HepG2 (cell line): ENCODE data around the gene FTL. TPM values are rescaled to one million over a fixed set of nuclear protein-coding genes. Genes with fewer than 3 reads are reported as not detected.
A peak's percentile ranks its signal among the peaks of the same experiment; 100 is the strongest.

Experiments used
- ARNTL ChIP-seq: sonication (generic); formaldehyde crosslinking; IDR thresholded peaks from 2 replicates; pipeline ENCODE4 v1.4.0; 2020; ENCODE audit warnings: mild to moderate bottlenecking, missing genetic modification reagents
- CREM ChIP-seq, 2 experiments: sonication (generic) in 1 of 2; formaldehyde crosslinking in 1 of 2; IDR thresholded peaks; 2 replicates each; pipeline versions ENCODE4 v1.4.0 to v1.6.1; 2016 to 2020; ENCODE audit warnings: antibody characterized with exemption in 1 of 2, mild to moderate bottlenecking in 1 of 2, missing genetic modification reagents in 1 of 2
- DMAP1 ChIP-seq: IDR thresholded peaks from 2 replicates; pipeline ENCODE4 v1.6.1; 2016
- IRF2 ChIP-seq: IDR thresholded peaks from 2 replicates; pipeline ENCODE4 v1.6.1; 2018; ENCODE audit warnings: missing genetic modification reagents, missing compliant biosample characterization
- IRX3 ChIP-seq: sonication (generic); formaldehyde crosslinking; IDR thresholded peaks from 2 replicates; pipeline ENCODE4 v1.8.1; 2023; ENCODE audit warnings: mild to moderate bottlenecking, low read depth, missing genetic modification reagents, borderline replicate concordance
- KDM3A ChIP-seq: IDR thresholded peaks from 2 replicates; pipeline ENCODE4 v1.6.1; 2018; ENCODE audit warnings: low read depth, missing compliant biosample characterization
- PTBP1 ChIP-seq: fragments of 200-400 bp; formaldehyde crosslinking; IDR thresholded peaks from 2 replicates; pipeline ENCODE4 v1.6.1; 2018; ENCODE audit warnings: low read length, low read depth; ENCODE audit not compliant: poor library complexity, severe bottlenecking
- SRF ChIP-seq: IDR thresholded peaks from 2 replicates; pipeline ENCODE4 v1.6.1; 2011; ENCODE audit warnings: mild to moderate bottlenecking, low read depth, low read length, moderate library complexity
- TAF1 ChIP-seq: sonication (generic); formaldehyde crosslinking; IDR thresholded peaks from 2 replicates; pipeline ENCODE4 v1.4.0; 2020; ENCODE audit warnings: missing genetic modification reagents
- ZNF234 ChIP-seq: sonication (generic); formaldehyde crosslinking; conservative IDR thresholded peaks from 2 replicates; pipeline ENCODE4 v1.5.1; 2020; ENCODE audit warnings: mild to moderate bottlenecking, missing genetic modification reagents
- ZNF33B ChIP-seq: sonication (generic); formaldehyde crosslinking; IDR thresholded peaks from 2 replicates; pipeline ENCODE4 v1.5.1; 2020; ENCODE audit warnings: mild to moderate bottlenecking, missing genetic modification reagents
- ZNF350 ChIP-seq: sonication (generic); formaldehyde crosslinking; IDR thresholded peaks from 2 replicates; pipeline ENCODE4 v1.4.0; 2020; ENCODE audit warnings: mild to moderate bottlenecking, low read depth, missing genetic modification reagents, borderline replicate concordance
- ZNF678 ChIP-seq: sonication (generic); formaldehyde crosslinking; IDR thresholded peaks from 2 replicates; pipeline ENCODE4 v1.4.0; 2020; ENCODE audit warnings: mild to moderate bottlenecking, missing genetic modification reagents
- polyA plus RNA-seq, 8 experiments: library from polyadenylated mRNA; depleted of rRNA in 3 of 8; stranded (reverse) in 7 of 8; unstranded in 1 of 8; fragments of >200 nt; fragmentation: Illumina TruSeq in 4 of 8; extraction: Trizol in 4 of 8; gene quantifications; 2 replicates each; pipeline versions ENCODE4 v1.2.1 to v1.2.3, GENCODE V29; 2011 to 2016; ENCODE audit warnings: low read depth in 4 of 8, missing spikeins in 1 of 8, mixed read lengths in 1 of 8; ENCODE audit not compliant: insufficient read depth in 1 of 8
- total RNA-seq, 5 experiments: library from RNA; depleted of rRNA; stranded (reverse); fragments of >200 nt; fragmentation: Illumina TruSeq; extraction: Trizol; gene quantifications; 2 replicates each; pipeline ENCODE4 v1.2.3, GENCODE V29; 2016; ENCODE audit warnings: low read depth in 1 of 5
- TF ChIP-seq, protein P1 (sequence below): sonication (generic); formaldehyde crosslinking; IDR thresholded peaks from 2 replicates; pipeline ENCODE4 v1.9.0; 2022; ENCODE audit warnings: missing genetic modification reagents, mild to moderate bottlenecking, borderline replicate concordance
- TF ChIP-seq, protein P2 (sequence below): sonication (generic); formaldehyde crosslinking; IDR thresholded peaks from 2 replicates; pipeline ENCODE4 v1.8.0; 2022; ENCODE audit warnings: mild to moderate bottlenecking, missing genetic modification reagents, moderate library complexity
- TF ChIP-seq, protein P3 (sequence below): sonication (generic); formaldehyde crosslinking; IDR thresholded peaks from 2 replicates; pipeline ENCODE4 v1.4.0; 2020; ENCODE audit warnings: missing genetic modification reagents
- TF ChIP-seq, protein P4 (sequence below): sonication (generic); formaldehyde crosslinking; IDR thresholded peaks from 2 replicates; pipeline ENCODE4 v1.4.0; 2020; ENCODE audit warnings: missing genetic modification reagents
- TF ChIP-seq, protein P5 (sequence below): sonication (generic); formaldehyde crosslinking; IDR thresholded peaks from 2 replicates; pipeline ENCODE4 v1.4.0; 2020; ENCODE audit warnings: mild to moderate bottlenecking, missing genetic modification reagents

FTL gene
- total and polyA plus RNA-seq, 2 of the 13 experiments (the other 11 are each of a cell fraction or from before 2014, with no cell fraction given) = 2,721 to 8,800 TPM

DNA sequence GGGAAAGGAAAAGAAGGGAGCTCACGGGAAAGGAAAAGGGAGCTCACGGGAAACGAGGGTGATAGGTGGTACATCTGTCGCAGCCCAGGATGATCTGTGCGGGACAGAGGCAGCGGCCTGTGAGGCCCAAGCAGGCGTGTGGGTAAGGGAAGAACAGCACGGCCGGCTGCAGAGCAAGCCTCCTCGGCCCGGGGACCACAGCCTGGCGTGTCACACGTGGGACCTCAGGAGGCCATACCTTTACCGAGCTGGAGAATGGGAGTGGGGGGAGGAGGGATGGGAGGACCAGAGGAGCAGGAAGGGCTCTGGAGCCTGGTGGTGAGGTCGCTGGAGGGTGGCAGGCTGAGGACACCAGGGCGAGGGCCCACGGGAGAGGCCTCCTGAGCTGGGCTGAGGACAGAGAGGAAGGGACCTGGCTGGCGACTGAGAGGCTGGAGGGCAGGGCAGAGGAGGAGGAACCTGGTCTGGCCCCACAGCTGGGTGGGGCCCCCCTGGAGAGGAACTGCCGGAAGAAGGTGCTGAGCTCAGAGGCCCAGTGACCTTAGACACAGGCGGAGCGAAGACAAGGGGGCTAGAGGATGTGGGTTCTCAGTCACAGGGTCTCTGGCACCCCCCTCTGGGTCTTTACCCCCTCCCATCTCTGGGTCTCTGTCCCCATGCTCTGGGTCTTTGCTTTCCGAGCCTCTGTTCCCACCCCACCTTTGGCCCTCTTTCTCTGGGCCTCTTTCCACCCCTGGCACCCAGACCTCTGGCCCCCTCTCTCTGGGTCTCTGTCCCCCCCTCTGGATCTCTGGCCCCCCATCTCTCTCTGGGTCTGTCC is 2.9 kb upstream of the FTL start (continued):
- TF ChIP-seq, protein P1, sequence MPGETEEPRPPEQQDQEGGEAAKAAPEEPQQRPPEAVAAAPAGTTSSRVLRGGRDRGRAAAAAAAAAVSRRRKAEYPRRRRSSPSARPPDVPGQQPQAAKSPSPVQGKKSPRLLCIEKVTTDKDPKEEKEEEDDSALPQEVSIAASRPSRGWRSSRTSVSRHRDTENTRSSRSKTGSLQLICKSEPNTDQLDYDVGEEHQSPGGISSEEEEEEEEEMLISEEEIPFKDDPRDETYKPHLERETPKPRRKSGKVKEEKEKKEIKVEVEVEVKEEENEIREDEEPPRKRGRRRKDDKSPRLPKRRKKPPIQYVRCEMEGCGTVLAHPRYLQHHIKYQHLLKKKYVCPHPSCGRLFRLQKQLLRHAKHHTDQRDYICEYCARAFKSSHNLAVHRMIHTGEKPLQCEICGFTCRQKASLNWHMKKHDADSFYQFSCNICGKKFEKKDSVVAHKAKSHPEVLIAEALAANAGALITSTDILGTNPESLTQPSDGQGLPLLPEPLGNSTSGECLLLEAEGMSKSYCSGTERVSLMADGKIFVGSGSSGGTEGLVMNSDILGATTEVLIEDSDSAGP (CRISPR knock-in tag) = peak; percentile 93; the same call in 1 of the 2 replicates
- TF ChIP-seq PTBP1 = peak; percentile 80
- peak; percentile 61; the same call in 1 of the 2 replicates for TF ChIP-seq DMAP1
- TF ChIP-seq ZNF33B = peak; percentile 34
- TF ChIP-seq IRX3 (CRISPR knock-in tag) = peak; percentile 74; the same call in 1 of the 2 replicates
- TF ChIP-seq KDM3A (CRISPR knock-in tag) = peak; percentile 59
- TF ChIP-seq SRF = no peak
- peak; percentile 88 for TF ChIP-seq TAF1 (CRISPR knock-in tag)
- no peak; the same call in 1 of the 2 replicates for TF ChIP-seq IRF2 (CRISPR knock-in tag)
- TF ChIP-seq, protein P2, sequence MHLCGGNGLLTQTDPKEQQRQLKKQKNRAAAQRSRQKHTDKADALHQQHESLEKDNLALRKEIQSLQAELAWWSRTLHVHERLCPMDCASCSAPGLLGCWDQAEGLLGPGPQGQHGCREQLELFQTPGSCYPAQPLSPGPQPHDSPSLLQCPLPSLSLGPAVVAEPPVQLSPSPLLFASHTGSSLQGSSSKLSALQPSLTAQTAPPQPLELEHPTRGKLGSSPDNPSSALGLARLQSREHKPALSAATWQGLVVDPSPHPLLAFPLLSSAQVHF = no peak
- TF ChIP-seq, protein P3, sequence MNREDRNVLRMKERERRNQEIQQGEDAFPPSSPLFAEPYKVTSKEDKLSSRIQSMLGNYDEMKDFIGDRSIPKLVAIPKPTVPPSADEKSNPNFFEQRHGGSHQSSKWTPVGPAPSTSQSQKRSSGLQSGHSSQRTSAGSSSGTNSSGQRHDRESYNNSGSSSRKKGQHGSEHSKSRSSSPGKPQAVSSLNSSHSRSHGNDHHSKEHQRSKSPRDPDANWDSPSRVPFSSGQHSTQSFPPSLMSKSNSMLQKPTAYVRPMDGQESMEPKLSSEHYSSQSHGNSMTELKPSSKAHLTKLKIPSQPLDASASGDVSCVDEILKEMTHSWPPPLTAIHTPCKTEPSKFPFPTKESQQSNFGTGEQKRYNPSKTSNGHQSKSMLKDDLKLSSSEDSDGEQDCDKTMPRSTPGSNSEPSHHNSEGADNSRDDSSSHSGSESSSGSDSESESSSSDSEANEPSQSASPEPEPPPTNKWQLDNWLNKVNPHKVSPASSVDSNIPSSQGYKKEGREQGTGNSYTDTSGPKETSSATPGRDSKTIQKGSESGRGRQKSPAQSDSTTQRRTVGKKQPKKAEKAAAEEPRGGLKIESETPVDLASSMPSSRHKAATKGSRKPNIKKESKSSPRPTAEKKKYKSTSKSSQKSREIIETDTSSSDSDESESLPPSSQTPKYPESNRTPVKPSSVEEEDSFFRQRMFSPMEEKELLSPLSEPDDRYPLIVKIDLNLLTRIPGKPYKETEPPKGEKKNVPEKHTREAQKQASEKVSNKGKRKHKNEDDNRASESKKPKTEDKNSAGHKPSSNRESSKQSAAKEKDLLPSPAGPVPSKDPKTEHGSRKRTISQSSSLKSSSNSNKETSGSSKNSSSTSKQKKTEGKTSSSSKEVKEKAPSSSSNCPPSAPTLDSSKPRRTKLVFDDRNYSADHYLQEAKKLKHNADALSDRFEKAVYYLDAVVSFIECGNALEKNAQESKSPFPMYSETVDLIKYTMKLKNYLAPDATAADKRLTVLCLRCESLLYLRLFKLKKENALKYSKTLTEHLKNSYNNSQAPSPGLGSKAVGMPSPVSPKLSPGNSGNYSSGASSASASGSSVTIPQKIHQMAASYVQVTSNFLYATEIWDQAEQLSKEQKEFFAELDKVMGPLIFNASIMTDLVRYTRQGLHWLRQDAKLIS = peak; percentile 97
- TF ChIP-seq ZNF678 (CRISPR knock-in tag) = no peak
- TF ChIP-seq ZNF234 (CRISPR knock-in tag) = 0 out of 2 replicates have a peak, but pooled peaks have one; percentile 21
- TF ChIP-seq, protein P4, sequence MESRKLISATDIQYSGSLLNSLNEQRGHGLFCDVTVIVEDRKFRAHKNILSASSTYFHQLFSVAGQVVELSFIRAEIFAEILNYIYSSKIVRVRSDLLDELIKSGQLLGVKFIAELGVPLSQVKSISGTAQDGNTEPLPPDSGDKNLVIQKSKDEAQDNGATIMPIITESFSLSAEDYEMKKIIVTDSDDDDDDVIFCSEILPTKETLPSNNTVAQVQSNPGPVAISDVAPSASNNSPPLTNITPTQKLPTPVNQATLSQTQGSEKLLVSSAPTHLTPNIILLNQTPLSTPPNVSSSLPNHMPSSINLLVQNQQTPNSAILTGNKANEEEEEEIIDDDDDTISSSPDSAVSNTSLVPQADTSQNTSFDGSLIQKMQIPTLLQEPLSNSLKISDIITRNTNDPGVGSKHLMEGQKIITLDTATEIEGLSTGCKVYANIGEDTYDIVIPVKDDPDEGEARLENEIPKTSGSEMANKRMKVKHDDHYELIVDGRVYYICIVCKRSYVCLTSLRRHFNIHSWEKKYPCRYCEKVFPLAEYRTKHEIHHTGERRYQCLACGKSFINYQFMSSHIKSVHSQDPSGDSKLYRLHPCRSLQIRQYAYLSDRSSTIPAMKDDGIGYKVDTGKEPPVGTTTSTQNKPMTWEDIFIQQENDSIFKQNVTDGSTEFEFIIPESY (CRISPR knock-in tag) = 0 out of 2 replicates have a peak, but pooled peaks have one; percentile 15
- no peak for TF ChIP-seq ARNTL (CRISPR knock-in tag)
- TF ChIP-seq CREM (IDR thresholded peaks at IDR 0.05) = peak; percentile 28; the same call in 1 of the 2 replicates
- no peak for TF ChIP-seq CREM (CRISPR knock-in tag; IDR thresholded peaks at IDR 0.05)
- TF ChIP-seq, protein P5, sequence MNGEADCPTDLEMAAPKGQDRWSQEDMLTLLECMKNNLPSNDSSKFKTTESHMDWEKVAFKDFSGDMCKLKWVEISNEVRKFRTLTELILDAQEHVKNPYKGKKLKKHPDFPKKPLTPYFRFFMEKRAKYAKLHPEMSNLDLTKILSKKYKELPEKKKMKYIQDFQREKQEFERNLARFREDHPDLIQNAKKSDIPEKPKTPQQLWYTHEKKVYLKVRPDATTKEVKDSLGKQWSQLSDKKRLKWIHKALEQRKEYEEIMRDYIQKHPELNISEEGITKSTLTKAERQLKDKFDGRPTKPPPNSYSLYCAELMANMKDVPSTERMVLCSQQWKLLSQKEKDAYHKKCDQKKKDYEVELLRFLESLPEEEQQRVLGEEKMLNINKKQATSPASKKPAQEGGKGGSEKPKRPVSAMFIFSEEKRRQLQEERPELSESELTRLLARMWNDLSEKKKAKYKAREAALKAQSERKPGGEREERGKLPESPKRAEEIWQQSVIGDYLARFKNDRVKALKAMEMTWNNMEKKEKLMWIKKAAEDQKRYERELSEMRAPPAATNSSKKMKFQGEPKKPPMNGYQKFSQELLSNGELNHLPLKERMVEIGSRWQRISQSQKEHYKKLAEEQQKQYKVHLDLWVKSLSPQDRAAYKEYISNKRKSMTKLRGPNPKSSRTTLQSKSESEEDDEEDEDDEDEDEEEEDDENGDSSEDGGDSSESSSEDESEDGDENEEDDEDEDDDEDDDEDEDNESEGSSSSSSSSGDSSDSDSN (CRISPR knock-in tag) = peak; percentile 97
- peak; percentile 83 for TF ChIP-seq ZNF350
